GM10266 (cell line): ENCODE data around the gene DLGAP4.

Experiments
- DNase-seq: peaks from one replicate; pipeline ENCODE4 v3.0.0; 2012; ENCODE audit errors: extremely low spot score
- TF ChIP-seq, protein P1 (sequence below): IDR thresholded peaks from 2 replicates; pipeline ENCODE4 v1.5.1; 2012; ENCODE audit warnings: mild to moderate bottlenecking, low read depth; ENCODE audit not compliant: control insufficient read depth, insufficient read depth; ENCODE audit errors: missing control alignments

Gene DLGAP4

DNA sequence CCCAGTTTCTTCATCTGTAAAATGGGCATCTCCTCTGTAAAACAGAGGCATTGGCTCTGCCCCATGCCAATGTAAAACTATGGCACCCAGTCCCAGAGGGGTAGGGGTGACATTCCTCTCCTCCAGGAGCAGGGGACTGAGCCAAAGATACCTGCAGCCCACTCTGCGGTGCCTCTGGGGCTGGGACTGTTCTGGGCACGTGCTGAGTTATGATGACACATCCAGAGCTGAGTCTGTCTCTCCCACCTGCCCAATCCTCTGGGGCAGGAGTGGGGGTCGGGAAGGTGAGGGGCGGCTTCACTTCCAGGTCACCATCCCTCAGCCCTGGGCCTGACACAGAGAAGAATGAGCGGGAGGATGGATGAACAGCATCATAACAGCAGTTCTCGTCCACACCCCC, 40.0 kb upstream of the DLGAP4 start:
- DNase-seq = no peak
- TF ChIP-seq, protein P1, sequence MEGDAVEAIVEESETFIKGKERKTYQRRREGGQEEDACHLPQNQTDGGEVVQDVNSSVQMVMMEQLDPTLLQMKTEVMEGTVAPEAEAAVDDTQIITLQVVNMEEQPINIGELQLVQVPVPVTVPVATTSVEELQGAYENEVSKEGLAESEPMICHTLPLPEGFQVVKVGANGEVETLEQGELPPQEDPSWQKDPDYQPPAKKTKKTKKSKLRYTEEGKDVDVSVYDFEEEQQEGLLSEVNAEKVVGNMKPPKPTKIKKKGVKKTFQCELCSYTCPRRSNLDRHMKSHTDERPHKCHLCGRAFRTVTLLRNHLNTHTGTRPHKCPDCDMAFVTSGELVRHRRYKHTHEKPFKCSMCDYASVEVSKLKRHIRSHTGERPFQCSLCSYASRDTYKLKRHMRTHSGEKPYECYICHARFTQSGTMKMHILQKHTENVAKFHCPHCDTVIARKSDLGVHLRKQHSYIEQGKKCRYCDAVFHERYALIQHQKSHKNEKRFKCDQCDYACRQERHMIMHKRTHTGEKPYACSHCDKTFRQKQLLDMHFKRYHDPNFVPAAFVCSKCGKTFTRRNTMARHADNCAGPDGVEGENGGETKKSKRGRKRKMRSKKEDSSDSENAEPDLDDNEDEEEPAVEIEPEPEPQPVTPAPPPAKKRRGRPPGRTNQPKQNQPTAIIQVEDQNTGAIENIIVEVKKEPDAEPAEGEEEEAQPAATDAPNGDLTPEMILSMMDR = no peak

GRCh38 chr20:36267605-36268381, 38.3 kb upstream of the DLGAP4 start:
- no peak for DNase-seq

DNA sequence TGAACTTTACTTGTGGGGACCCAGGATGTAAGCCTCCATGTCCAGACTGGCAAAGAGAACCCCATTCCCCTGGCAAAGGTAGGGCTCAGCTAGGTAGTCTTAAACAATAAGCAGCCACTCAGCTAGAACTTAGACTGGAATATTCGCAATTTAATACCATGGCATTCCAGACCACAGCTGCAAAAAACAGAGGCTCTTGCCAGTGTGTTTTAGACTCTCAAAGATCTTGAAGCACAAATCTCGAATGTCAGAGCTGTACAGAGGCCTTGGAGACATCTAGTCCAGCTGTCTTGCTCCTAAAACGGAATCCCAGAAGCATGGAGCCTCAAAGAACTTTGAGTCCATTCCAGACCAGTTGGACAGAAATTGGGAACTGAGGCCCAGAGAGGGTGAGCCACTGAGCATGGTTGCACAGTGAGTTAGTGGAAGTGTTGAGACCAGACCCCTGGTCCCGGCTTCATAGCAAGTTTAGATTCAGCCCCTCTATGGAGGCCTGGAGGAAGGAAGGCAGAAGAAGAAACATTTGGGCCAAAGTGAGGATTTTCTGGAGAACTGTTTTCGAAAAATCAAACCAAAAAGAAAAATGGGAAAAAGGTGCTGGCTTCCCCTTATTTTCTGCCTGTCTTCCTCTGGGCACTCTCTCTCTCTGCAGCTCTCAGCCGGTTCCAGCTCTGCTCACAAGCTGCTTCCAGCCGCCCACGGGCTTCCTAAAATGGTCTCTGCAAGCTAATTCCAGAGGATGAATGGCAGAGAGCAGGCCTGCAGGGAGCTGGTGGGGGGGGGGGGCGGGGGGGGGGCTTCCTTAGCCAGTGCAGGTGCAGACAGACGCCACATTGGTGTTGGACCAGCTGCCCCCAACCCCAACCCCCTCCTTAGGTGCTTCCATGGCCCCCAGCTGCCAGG, 37.4 kb upstream of the DLGAP4 start:
- TF ChIP-seq, protein P1 = no peak
- DNase-seq = no peak

More at GRCh38 chr20:36267605-36268381, 38.3 kb upstream of the DLGAP4 start:
- TF ChIP-seq, protein P1 = no peak

GRCh38 chr20:36269507-36269906, 36.6 kb upstream of the DLGAP4 start:
- no peak for DNase-seq
- TF ChIP-seq, protein P1 = no peak

- DNase-seq = no peak
- TF ChIP-seq, protein P1 = no peak
Observed at GRCh38 chr20:36270744-36271638, 35.1 kb upstream of the DLGAP4 start.

DNA sequence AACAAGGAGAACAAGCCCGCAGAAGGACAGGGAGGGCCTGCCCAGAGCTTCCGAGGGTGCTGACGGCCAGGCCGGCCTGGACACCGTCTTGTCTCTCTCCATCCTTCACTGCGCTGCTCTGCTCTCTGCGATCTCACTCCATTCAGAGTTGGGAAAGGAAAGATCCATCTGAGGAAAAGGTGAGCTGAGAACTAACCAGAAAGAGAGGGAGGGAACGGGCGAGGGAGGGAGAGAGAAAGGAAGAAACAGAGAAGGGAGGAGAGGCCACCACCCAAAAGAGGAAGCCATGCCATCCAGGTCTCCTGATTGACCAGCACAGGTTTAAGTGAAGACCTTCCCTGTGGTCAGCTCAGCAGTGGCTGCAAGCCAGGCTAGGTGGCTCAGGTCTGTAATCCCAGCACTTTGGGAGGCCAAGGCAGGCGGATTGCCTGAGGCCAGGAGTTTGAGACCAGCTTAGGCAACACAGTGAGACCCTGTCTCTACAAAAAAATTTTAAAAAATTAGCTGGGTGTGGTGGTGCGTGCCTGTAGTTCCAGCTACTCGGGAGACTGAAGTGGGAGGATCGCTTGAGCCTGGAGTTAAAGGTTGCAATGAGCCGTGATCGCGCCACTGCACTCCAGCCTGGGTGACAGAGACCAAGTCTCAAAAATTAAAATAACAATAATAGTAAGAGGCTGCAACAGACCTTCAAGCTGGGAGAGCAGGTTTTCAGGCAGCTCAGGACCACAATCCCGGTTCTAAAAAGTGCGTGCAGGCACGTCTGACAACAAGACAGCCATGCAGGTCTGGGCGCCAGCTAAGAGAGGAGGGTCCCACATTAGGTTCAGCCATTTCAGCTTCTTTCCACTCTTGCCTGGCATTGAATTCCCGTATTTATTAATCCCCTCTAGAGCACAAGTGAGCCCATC, 34.2 kb upstream of the DLGAP4 start:
- TF ChIP-seq, protein P1 = no peak
- DNase-seq = no peak
